Neuronal stem cell (in vitro differentiated cells): Measurements from ENCODE around the gene UBE2M.

Source experiments
- DNase-seq: peaks from one replicate; pipeline ENCODE4 v3.0.0-alpha.2; 2013; ENCODE audit warnings: low spot score
- H2AFZ ChIP-seq: one replicate; pipeline ENCODE4 v1.6.1; 2013; ENCODE audit warnings: mild to moderate bottlenecking, low read length, inconsistent platforms
- H2AK5ac ChIP-seq: 2 replicates; pipeline ENCODE4 v1.6.1; 2013; ENCODE audit warnings: low read depth, mild to moderate bottlenecking, inconsistent platforms, low read length, moderate library complexity, mixed read lengths
- H2BK120ac ChIP-seq: 2 replicates; pipeline ENCODE4 v1.6.1; 2013; ENCODE audit warnings: low read depth, mild to moderate bottlenecking, inconsistent platforms, low read length, moderate library complexity, mixed read lengths
- H2BK12ac ChIP-seq: one replicate; pipeline ENCODE4 v1.6.1; 2013; ENCODE audit warnings: low read length, inconsistent platforms
- H2BK15ac ChIP-seq: 2 replicates; pipeline ENCODE4 v1.6.1; 2013; ENCODE audit warnings: mild to moderate bottlenecking, low read length, inconsistent platforms, mixed read lengths
- H2BK5ac ChIP-seq: one replicate; pipeline ENCODE4 v1.6.1; 2013; ENCODE audit warnings: inconsistent platforms, mild to moderate bottlenecking, low read length, moderate library complexity
- H3K14ac ChIP-seq: one replicate; pipeline ENCODE4 v1.6.1; 2013; ENCODE audit warnings: low read length, inconsistent platforms
- H3K18ac ChIP-seq: 2 replicates; pipeline ENCODE4 v1.6.1; 2013; ENCODE audit warnings: low read length, inconsistent platforms
- H3K23ac ChIP-seq: 2 replicates; pipeline ENCODE4 v1.6.1; 2013; ENCODE audit warnings: low read depth, mild to moderate bottlenecking, mixed read lengths, low read length, inconsistent platforms; ENCODE audit not compliant: poor library complexity
- H3K27ac ChIP-seq: replicated peaks from 3 replicates; pipeline ENCODE4 v1.5.1; 2013; ENCODE audit warnings: low read length, inconsistent platforms
- H3K27me3 ChIP-seq, 3 experiments: 2 replicates each; pipeline ENCODE4 v1.6.1; 2013; ENCODE audit warnings: low read length in 3 of 3, mild to moderate bottlenecking in 2 of 3, inconsistent platforms in 1 of 3, low read depth in 1 of 3, mixed read lengths in 1 of 3, moderate library complexity in 1 of 3; ENCODE audit not compliant: control insufficient read depth in 3 of 3, insufficient read depth in 3 of 3
- H3K36me3 ChIP-seq, 2 donors: replicated peaks in 1 of 2; 2 replicates each; pipeline ENCODE4 v1.6.1; 2013; ENCODE audit warnings: low read length in 2 of 2; ENCODE audit not compliant: control insufficient read depth in 2 of 2, insufficient read depth in 2 of 2
- H3K4ac ChIP-seq: 2 replicates; pipeline ENCODE4 v1.6.1; 2013; ENCODE audit warnings: inconsistent platforms, mild to moderate bottlenecking, low read length, moderate library complexity
- H3K4me1 ChIP-seq, 2 donors: 1 replicate in 1 of 2; 2 replicates in 1 of 2; pipeline ENCODE4 v1.6.1; 2013; ENCODE audit warnings: low read length in 2 of 2, low read depth in 1 of 2; ENCODE audit not compliant: control insufficient read depth in 2 of 2, insufficient read depth in 1 of 2
- H3K4me2 ChIP-seq: one replicate; pipeline ENCODE4 v1.6.1; 2013; ENCODE audit warnings: mild to moderate bottlenecking, low read length, inconsistent platforms; ENCODE audit not compliant: insufficient read depth, poor library complexity, severe bottlenecking
- H3K4me3 ChIP-seq, 2 donors: 2 replicates each; pipeline ENCODE4 v1.5.1; 2013; ENCODE audit warnings: low read length in 2 of 2, mild to moderate bottlenecking in 2 of 2, inconsistent platforms in 1 of 2, moderate library complexity in 1 of 2
- H3K79me1 ChIP-seq: one replicate; pipeline ENCODE4 v1.6.1; 2013; ENCODE audit warnings: low read depth, mild to moderate bottlenecking, inconsistent platforms, low read length, moderate library complexity
- H3K9ac ChIP-seq: one replicate; pipeline ENCODE4 v1.6.1; 2013; ENCODE audit warnings: mild to moderate bottlenecking, low read depth, low read length, inconsistent platforms; ENCODE audit not compliant: poor library complexity
- H3K9me3 ChIP-seq, 2 donors: replicated peaks in 1 of 2; 2 replicates each; pipeline versions ENCODE3 to v1.6.1; 2013; ENCODE audit warnings: low read length in 2 of 2, mild to moderate bottlenecking in 2 of 2, inconsistent platforms in 1 of 2, low read depth in 1 of 2, mixed read lengths in 1 of 2, moderate library complexity in 1 of 2; ENCODE audit not compliant: control insufficient read depth in 2 of 2, insufficient read depth in 1 of 2
- H4K8ac ChIP-seq: one replicate; pipeline ENCODE4 v1.6.1; 2013; ENCODE audit warnings: low read depth, mild to moderate bottlenecking, inconsistent platforms, low read length, moderate library complexity
- H4K91ac ChIP-seq: one replicate; pipeline ENCODE4 v1.6.1; 2013; ENCODE audit warnings: low read length, low read depth, mild to moderate bottlenecking, inconsistent platforms; ENCODE audit not compliant: poor library complexity
- WGBS, 2 donors: extraction: QIAGEN DNeasy Blood & Tissue Kit; methylation state at CpG; one replicate each; pipeline ENCODE4 v1.1.7; 2013; ENCODE audit warnings: missing lambda C conversion rate in 2 of 2, mixed read lengths in 1 of 2; ENCODE audit not compliant: insufficient read length in 2 of 2, insufficient replicate concordance in 1 of 2; ENCODE audit errors: extremely low coverage in 2 of 2; 5-methylcytosine and 5-hydroxymethylcytosine counted together

Gene UBE2M

DNA sequence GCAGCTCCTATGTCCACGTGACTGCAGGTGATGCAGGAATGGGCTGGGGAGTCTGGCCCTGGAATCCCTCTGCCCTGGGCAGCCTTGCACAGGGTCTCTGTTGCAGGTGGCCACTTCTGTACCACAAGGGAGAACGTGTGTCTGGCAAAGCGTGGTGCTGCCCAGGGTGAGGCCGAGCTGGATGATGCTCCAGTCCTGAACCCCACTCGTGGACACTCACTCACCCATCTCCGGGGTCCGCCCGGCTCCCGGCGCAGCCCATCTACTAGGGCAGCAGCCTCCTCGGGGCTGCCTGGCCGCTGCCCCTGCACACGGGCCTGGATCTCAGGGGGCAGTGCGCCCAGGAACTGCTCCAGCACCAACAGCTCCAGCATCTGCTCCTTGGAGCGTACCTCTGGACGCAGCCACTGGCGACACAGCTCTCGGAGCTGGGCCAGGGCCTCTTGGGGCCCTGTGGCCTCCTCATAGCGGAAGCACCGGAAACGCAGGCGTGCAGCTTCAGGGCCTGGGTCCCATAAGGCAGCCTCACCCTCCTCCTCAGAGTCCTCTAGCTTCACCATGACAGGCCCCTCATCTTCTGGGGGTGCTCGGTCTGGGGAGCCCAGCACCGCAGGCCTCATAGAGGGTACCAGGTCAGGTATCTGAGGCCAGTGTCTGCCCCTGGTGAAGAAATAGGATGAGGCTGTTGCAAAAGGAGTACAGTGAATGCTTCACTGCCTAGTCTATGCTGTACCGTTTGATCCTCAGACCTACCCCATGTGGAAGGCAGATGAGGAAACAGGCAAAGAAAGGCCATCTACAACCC lies 12.6 kb upstream of the UBE2M start:
- H3K27ac ChIP-seq: no peak overlapping the region
- no peak overlapping the region for H4K91ac ChIP-seq
- H3K9me3 ChIP-seq: no peaks in the 10 kb centered on the region
- no peak overlapping the region for H3K4ac ChIP-seq
- no peak overlapping the region for H2BK12ac ChIP-seq
- H2AK5ac ChIP-seq: no peak overlapping the region
- peaks cover 30 to 46% of the 10 kb centered on the region in 2 donors for H3K36me3 ChIP-seq
- no peak overlapping the region for H2AFZ ChIP-seq
- no peaks in the 10 kb centered on the region for H3K27me3 ChIP-seq
- no peak overlapping the region for H3K23ac ChIP-seq
- peaks cover 2% of the 10 kb centered on the region for H3K79me1 ChIP-seq
- no peak overlapping the region for H2BK15ac ChIP-seq
- no peak overlapping the region for H3K14ac ChIP-seq
- no peak overlapping the region for H2BK120ac ChIP-seq
- H2BK5ac ChIP-seq: no peak overlapping the region
- H3K4me3 ChIP-seq: no peak overlapping the region
- H4K8ac ChIP-seq: no peak overlapping the region
- no peak overlapping the region for H3K9ac ChIP-seq
- H3K4me2 ChIP-seq: no peak overlapping the region
- no CpG with 5 or more reads among the region's 25 CpGs for WGBS, 2 donors
- no peak overlapping the region for H3K18ac ChIP-seq
- DNase-seq: no peak
- H3K4me1 ChIP-seq: peaks cover 9 to 11% of the 10 kb centered on the region in 2 donors

DNA sequence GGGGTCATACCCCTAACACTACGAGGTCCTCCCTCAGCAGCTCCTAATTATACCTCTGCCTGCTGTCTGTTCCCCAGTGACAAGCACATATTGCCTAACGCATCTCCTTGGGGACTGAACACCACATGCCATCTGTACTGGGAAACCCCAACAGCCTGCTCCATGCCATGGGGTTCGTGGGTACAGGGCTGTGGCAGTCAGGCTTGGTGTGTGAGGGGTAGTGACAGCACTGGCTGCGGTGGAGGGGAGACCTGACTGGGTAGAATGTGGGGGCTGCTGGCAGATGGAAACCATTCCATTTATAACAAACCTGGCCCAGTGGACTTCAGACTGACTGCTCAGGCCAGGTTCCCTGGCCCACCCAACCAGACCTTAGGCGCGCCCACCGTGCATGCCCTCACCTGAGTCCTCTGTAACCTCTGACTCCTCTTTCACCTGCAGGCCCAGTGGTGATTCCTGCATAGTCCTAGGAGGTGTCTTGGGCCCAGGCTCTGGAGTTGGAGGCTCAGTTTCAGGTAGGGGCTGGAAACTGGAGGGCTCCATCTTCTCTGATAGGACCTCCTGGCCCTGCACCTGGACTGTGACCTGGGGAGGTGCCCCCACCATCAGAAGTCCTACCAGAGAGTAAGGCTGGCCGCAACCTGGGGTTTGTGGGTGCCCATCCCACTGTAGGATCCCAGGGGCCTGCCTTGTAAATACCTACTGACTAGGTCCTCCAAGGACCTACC lies 11.7 kb upstream of the UBE2M start:
- Histone ChIP-seq H3K36me3 (peaks cover 30 to 46% of the 10 kb centered on the region in 2 donors), H3K4me1 (peaks cover 9 to 11% of the 10 kb centered on the region in 2 donors), H2BK12ac (no peak overlapping the region), H3K4ac (no peak overlapping the region), H2BK120ac (no peak overlapping the region), H3K79me1 (peaks cover 2% of the 10 kb centered on the region), H3K23ac (no peak overlapping the region), H4K8ac (no peak overlapping the region), H3K14ac (no peak overlapping the region), H3K18ac (no peak overlapping the region), H2BK15ac (no peak overlapping the region), H3K4me3 (no peak overlapping the region), H3K9me3 (no peaks in the 10 kb centered on the region), H2AFZ (no peak overlapping the region), H3K4me2 (no peak overlapping the region), H2AK5ac (no peak overlapping the region), H3K27ac (no peak overlapping the region), H4K91ac (no peak overlapping the region), H3K27me3 (no peaks in the 10 kb centered on the region), H2BK5ac (no peak overlapping the region), H3K9ac (peak overlapping the region; percentile 38)
- no peak for DNase-seq
- WGBS, 2 donors: no CpG with 5 or more reads among the region's 8 CpGs

DNA sequence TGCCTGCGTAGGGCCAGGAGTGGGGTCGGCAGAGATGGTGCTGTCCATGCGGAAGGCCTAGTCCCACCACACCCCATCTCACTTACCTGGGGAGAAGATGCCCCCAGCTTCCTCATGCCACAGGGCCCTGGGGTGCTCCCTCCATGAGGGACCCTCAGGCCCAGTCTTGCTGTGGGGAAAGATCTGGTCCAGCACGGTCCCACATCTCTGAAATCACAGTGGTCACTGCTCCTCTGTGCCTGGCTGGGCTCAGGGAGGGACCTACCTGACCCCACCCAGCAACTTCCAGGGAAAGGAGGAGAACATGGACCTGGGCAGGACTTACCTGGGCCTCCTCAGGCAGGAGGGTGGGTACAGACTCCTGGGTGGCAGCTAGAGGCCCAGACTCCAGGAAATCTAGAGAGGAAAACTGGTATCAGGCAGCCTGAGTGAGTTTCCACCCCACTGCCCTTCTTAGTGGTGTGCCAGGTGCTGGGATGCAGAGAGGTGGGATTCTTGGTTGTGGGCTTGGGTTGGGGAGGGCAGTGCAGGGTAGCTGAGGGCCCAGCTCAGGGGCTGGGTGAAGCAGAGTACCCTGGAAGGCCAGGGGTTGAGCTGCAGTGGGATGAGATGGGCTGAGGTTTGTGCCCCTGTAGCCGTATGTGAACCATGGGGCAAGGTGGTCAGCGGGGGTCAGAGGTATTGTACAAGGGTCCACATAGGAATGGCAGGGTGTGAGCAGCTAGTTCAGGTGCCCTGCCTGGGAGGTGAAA lies 11.0 kb upstream of the UBE2M start:
- H2BK120ac ChIP-seq: no peak overlapping the region
- no peak overlapping the region for H2AFZ ChIP-seq
- no peak overlapping the region for H3K23ac ChIP-seq
- H2BK15ac ChIP-seq: no peak overlapping the region
- no peak overlapping the region for H3K18ac ChIP-seq
- no peak for DNase-seq
- no peaks in the 10 kb centered on the region for H3K9me3 ChIP-seq
- peaks cover 9 to 11% of the 10 kb centered on the region in 2 donors for H3K4me1 ChIP-seq
- H3K4ac ChIP-seq: no peak overlapping the region
- H2BK12ac ChIP-seq: no peak overlapping the region
- H3K27me3 ChIP-seq: no peaks in the 10 kb centered on the region
- H3K36me3 ChIP-seq: peaks cover 30 to 49% of the 10 kb centered on the region in 2 donors
- no peak overlapping the region for H3K14ac ChIP-seq
- no peak overlapping the region for H4K91ac ChIP-seq
- no CpG with 5 or more reads among the region's 6 CpGs for WGBS, 2 donors
- H3K9ac ChIP-seq: peak overlapping the region; percentile 38
- no peak overlapping the region for H2AK5ac ChIP-seq
- no peak overlapping the region for H3K4me3 ChIP-seq
- H3K79me1 ChIP-seq: peaks cover 2% of the 10 kb centered on the region
- H2BK5ac ChIP-seq: no peak overlapping the region
- H3K27ac ChIP-seq: no peak overlapping the region
- H4K8ac ChIP-seq: no peak overlapping the region
- no peak overlapping the region for H3K4me2 ChIP-seq
